HepG2 (cell line): ENCODE data around the gene MRPL18. TPM values are rescaled to one million over a fixed set of nuclear protein-coding genes. Genes with fewer than 3 reads are reported as not detected.
A peak's percentile ranks its signal among the peaks of the same experiment; 100 is the strongest.

Experiments
- BRF2 ChIP-seq: sonication (generic); formaldehyde crosslinking; IDR thresholded peaks from 2 replicates; pipeline ENCODE4 v1.8.1; 2022; ENCODE audit warnings: mild to moderate bottlenecking, missing genetic modification reagents
- GABPB1 ChIP-seq: IDR thresholded peaks from 2 replicates; pipeline ENCODE4 v1.6.1; 2016; ENCODE audit warnings: mild to moderate bottlenecking, missing genetic modification reagents, moderate library complexity, missing compliant biosample characterization
- MBNL3 ChIP-seq: fragments of 250-450 bp; sonication (Bioruptor Pico); conservative IDR thresholded peaks from 2 replicates; pipeline ENCODE4 v1.8.0; 2022; ENCODE audit warnings: mild to moderate bottlenecking, inconsistent platforms
- MIER2 ChIP-seq: IDR thresholded peaks from 2 replicates; pipeline ENCODE4 v1.6.1; 2016; ENCODE audit warnings: missing biosample characterization, missing genetic modification reagents
- NBN ChIP-seq: fragments of 450-650 bp; conservative IDR thresholded peaks from 2 replicates; pipeline ENCODE4 v1.6.1; 2017
- ONECUT2 ChIP-seq: sonication (generic); formaldehyde crosslinking; IDR thresholded peaks from 2 replicates; pipeline ENCODE4 v1.4.0; 2020; ENCODE audit warnings: missing genetic modification reagents
- PHF21A ChIP-seq: sonication (generic); formaldehyde crosslinking; IDR thresholded peaks from 2 replicates; pipeline ENCODE4 v1.5.0; 2020; ENCODE audit warnings: mild to moderate bottlenecking, missing genetic modification reagents
- ZMYM4 ChIP-seq: sonication (generic); formaldehyde crosslinking; IDR thresholded peaks from 2 replicates; pipeline ENCODE4 v1.8.1; 2023; ENCODE audit warnings: mild to moderate bottlenecking, missing genetic modification reagents
- ZNF101 ChIP-seq: sonication (generic); formaldehyde crosslinking; IDR thresholded peaks from 2 replicates; pipeline ENCODE4 v1.4.0; 2020; ENCODE audit warnings: mild to moderate bottlenecking, low read depth, missing genetic modification reagents, borderline replicate concordance
- ZNF136 ChIP-seq: sonication (generic); formaldehyde crosslinking; IDR thresholded peaks from 2 replicates; pipeline ENCODE4 v1.8.1; 2022; ENCODE audit warnings: low read depth, mild to moderate bottlenecking, moderate library complexity, missing genetic modification reagents
- ZNF333 ChIP-seq: sonication (generic); formaldehyde crosslinking; IDR thresholded peaks from 2 replicates; pipeline ENCODE4 v1.4.0; 2020; ENCODE audit warnings: mild to moderate bottlenecking, missing genetic modification reagents, borderline replicate concordance
- polyA plus RNA-seq, 8 experiments: library from polyadenylated mRNA; depleted of rRNA in 3 of 8; stranded (reverse) in 7 of 8; unstranded in 1 of 8; fragments of >200 nt; fragmentation: Illumina TruSeq in 4 of 8; extraction: Trizol in 4 of 8; gene quantifications; 2 replicates each; pipeline versions ENCODE4 v1.2.1 to v1.2.3, GENCODE V29; 2011 to 2016; ENCODE audit warnings: low read depth in 4 of 8, missing spikeins in 1 of 8, mixed read lengths in 1 of 8; ENCODE audit not compliant: insufficient read depth in 1 of 8
- total RNA-seq, 5 experiments: library from RNA; depleted of rRNA; stranded (reverse); fragments of >200 nt; fragmentation: Illumina TruSeq; extraction: Trizol; gene quantifications; 2 replicates each; pipeline ENCODE4 v1.2.3, GENCODE V29; 2016; ENCODE audit warnings: low read depth in 1 of 5
- TF ChIP-seq, protein P1 (sequence below): IDR thresholded peaks from 2 replicates; pipeline ENCODE4 v1.6.1; 2016; ENCODE audit warnings: low read depth, control low read depth
- TF ChIP-seq, protein P2 (sequence below): sonication (generic); formaldehyde crosslinking; IDR thresholded peaks from 2 replicates; pipeline ENCODE4 v1.5.0; 2020; ENCODE audit warnings: mild to moderate bottlenecking, missing genetic modification reagents
- TF ChIP-seq, protein P3 (sequence below): sonication (generic); formaldehyde crosslinking; IDR thresholded peaks from 2 replicates; pipeline ENCODE4 v1.4.0; 2020; ENCODE audit warnings: mild to moderate bottlenecking, missing genetic modification reagents
- TF ChIP-seq, protein P4 (sequence below): fragments of 450-650 bp; IDR thresholded peaks from 2 replicates; pipeline ENCODE4 v1.6.1; 2016

MRPL18 gene
- total and polyA plus RNA-seq, 2 of the 13 experiments (the other 11 are each of a cell fraction or from before 2014, with no cell fraction given) = 85.6 to 176 TPM

DNA sequence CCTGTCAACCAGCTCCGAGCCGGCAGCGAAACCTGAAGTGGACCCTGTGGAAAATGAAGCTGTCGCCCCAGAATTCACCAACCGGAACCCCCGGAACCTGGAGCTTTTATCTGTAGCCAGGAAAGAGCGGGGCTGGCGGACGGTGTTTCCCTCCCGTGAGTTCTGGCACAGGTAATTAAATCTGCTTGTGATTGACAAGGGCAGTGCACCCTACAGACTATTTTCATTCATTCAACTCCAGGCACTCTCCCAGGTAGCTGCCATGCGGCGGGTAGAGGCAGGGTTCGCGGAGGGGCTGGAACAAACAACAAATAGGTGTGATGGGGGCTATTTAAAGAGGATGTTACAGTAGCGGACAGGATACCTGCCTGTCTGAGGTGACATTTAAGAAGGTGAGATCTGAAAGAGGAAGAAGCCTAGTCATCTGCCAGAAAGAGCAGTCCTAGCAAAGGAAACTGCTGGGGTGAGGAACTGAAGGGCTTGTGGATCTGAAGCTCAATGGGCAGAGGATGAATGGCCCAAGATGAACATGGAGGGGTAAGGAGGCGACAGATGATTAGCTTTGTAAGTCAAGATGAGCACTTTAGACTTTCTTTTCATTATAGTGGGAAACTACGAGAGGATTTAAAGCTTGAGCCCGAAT is 810 bp downstream of the MRPL18 start (continued):
- 0 out of 2 replicates have a peak, but pooled peaks have one; percentile 23 for TF ChIP-seq ZMYM4 (CRISPR knock-in tag)
- TF ChIP-seq, protein P1, sequence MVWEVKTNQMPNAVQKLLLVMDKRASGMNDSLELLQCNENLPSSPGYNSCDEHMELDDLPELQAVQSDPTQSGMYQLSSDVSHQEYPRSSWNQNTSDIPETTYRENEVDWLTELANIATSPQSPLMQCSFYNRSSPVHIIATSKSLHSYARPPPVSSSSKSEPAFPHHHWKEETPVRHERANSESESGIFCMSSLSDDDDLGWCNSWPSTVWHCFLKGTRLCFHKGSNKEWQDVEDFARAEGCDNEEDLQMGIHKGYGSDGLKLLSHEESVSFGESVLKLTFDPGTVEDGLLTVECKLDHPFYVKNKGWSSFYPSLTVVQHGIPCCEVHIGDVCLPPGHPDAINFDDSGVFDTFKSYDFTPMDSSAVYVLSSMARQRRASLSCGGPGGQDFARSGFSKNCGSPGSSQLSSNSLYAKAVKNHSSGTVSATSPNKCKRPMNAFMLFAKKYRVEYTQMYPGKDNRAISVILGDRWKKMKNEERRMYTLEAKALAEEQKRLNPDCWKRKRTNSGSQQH (CRISPR knock-in tag) = peak; percentile 89
- TF ChIP-seq NBN = no peak
- TF ChIP-seq ZNF136 (CRISPR knock-in tag) = no peak
- no peak for TF ChIP-seq PHF21A (CRISPR knock-in tag)
- TF ChIP-seq GABPB1 = no peak
- 0 out of 2 replicates have a peak, but pooled peaks have one; percentile 14 for TF ChIP-seq BRF2 (CRISPR knock-in tag)
- TF ChIP-seq, protein P2, sequence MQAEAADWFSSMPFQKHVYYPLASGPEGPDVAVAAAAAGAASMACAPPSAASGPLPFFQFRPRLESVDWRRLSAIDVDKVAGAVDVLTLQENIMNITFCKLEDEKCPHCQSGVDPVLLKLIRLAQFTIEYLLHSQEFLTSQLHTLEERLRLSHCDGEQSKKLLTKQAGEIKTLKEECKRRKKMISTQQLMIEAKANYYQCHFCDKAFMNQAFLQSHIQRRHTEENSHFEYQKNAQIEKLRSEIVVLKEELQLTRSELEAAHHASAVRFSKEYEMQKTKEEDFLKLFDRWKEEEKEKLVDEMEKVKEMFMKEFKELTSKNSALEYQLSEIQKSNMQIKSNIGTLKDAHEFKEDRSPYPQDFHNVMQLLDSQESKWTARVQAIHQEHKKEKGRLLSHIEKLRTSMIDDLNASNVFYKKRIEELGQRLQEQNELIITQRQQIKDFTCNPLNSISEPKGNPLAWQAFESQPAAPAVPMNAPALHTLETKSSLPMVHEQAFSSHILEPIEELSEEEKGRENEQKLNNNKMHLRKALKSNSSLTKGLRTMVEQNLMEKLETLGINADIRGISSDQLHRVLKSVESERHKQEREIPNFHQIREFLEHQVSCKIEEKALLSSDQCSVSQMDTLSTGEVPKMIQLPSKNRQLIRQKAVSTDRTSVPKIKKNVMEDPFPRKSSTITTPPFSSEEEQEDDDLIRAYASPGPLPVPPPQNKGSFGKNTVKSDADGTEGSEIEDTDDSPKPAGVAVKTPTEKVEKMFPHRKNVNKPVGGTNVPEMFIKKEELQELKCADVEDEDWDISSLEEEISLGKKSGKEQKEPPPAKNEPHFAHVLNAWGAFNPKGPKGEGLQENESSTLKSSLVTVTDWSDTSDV (CRISPR knock-in tag) = no peak
- no peak for TF ChIP-seq ZNF333
- no peak for TF ChIP-seq MIER2 (CRISPR knock-in tag)
- TF ChIP-seq, protein P3, sequence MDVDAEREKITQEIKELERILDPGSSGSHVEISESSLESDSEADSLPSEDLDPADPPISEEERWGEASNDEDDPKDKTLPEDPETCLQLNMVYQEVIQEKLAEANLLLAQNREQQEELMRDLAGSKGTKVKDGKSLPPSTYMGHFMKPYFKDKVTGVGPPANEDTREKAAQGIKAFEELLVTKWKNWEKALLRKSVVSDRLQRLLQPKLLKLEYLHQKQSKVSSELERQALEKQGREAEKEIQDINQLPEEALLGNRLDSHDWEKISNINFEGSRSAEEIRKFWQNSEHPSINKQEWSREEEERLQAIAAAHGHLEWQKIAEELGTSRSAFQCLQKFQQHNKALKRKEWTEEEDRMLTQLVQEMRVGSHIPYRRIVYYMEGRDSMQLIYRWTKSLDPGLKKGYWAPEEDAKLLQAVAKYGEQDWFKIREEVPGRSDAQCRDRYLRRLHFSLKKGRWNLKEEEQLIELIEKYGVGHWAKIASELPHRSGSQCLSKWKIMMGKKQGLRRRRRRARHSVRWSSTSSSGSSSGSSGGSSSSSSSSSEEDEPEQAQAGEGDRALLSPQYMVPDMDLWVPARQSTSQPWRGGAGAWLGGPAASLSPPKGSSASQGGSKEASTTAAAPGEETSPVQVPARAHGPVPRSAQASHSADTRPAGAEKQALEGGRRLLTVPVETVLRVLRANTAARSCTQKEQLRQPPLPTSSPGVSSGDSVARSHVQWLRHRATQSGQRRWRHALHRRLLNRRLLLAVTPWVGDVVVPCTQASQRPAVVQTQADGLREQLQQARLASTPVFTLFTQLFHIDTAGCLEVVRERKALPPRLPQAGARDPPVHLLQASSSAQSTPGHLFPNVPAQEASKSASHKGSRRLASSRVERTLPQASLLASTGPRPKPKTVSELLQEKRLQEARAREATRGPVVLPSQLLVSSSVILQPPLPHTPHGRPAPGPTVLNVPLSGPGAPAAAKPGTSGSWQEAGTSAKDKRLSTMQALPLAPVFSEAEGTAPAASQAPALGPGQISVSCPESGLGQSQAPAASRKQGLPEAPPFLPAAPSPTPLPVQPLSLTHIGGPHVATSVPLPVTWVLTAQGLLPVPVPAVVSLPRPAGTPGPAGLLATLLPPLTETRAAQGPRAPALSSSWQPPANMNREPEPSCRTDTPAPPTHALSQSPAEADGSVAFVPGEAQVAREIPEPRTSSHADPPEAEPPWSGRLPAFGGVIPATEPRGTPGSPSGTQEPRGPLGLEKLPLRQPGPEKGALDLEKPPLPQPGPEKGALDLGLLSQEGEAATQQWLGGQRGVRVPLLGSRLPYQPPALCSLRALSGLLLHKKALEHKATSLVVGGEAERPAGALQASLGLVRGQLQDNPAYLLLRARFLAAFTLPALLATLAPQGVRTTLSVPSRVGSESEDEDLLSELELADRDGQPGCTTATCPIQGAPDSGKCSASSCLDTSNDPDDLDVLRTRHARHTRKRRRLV (CRISPR knock-in tag) = 0 out of 2 replicates have a peak, but pooled peaks have one; percentile 35
- TF ChIP-seq, protein P4, sequence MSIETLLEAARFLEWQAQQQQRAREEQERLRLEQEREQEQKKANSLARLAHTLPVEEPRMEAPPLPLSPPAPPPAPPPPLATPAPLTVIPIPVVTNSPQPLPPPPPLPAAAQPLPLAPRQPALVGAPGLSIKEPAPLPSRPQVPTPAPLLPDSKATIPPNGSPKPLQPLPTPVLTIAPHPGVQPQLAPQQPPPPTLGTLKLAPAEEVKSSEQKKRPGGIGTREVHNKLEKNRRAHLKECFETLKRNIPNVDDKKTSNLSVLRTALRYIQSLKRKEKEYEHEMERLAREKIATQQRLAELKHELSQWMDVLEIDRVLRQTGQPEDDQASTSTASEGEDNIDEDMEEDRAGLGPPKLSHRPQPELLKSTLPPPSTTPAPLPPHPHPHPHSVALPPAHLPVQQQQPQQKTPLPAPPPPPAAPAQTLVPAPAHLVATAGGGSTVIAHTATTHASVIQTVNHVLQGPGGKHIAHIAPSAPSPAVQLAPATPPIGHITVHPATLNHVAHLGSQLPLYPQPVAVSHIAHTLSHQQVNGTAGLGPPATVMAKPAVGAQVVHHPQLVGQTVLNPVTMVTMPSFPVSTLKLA = no peak
- TF ChIP-seq ZNF101 (CRISPR knock-in tag) = no peak
- no peak for TF ChIP-seq ONECUT2
- no peak for TF ChIP-seq MBNL3 (CRISPR knock-in tag)
